Activated CD4-positive, alpha-beta T cell treated with anti-CD3 and anti-CD28 coated beads for 4 hours (primary cell): ENCODE results near the gene CAGE1.

Experiments used
- DNase-seq, 2 donors: peaks; one replicate each; pipeline ENCODE4 v3.0.0-alpha.2; 2020

The CAGE1 gene

DNA sequence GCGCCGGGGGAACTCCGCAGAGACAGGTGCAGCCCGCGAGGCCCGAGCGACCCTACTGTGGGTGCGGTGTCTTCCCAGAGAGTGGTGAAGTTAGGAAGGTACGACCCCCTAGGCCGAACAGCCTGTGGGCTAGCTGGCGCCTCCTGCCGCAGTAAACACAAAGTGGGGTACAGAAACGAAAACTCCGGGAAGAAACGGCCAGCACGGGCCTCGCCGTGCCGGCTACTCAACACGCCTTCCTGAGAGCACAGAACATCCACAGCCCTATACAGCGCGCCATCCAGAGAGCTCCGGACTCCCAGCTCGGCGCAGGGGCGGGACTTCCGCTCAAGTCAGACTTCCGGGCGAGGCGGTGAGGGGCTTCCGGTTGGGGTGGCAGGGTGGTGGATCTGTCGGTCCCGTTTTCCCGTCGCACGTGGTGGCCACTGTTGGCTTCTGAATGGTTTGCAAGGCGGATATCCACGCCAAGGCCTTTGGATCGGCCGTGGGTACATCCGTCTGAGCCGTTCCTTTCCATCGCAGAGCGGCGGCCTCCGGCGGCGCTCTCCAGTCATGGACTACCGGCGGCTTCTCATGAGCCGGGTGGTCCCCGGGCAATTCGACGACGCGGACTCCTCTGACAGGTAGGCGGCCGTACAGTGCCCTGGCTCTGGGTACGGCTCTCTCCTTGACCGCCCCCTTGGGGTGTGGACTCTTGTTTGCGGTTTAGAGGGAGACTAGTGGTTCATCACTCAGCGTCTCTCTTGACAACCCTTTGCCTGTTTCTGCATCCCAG, at the start of gene CAGE1, which contains the start of gene RIOK1:
Gene CAGE1, minus strand, starts transcription at position 292 of the 775 bp plus-strand sequence. CDS start 2,569 bp downstream, outside the sequence.
Gene RIOK1, plus strand, starts transcription at position 358 of the 775 bp plus-strand sequence. Its CDS starts 195 bp downstream, at position 553.
- DNase-seq: peak; percentile 96

DNA sequence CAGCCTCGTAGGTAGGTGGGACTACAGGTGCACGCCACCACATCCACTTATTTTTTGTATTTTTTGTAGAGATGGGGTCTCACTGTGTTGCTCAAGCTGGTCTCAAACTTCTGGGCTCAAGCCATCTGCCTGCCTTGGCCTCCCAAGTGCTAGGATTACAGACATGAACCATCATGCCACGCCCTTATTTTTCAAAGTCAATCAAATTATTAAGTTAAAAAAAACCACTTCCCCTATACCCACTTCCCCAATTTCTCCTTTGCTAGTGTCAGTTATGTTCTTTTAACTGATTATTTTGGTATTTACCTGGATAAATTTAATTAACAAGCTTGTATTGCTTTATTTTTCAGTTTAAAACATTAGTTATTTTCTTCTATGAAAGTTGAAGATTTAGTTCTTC, 49.7 kb upstream of the CAGE1 start:
- DNase-seq: no peak

DNA sequence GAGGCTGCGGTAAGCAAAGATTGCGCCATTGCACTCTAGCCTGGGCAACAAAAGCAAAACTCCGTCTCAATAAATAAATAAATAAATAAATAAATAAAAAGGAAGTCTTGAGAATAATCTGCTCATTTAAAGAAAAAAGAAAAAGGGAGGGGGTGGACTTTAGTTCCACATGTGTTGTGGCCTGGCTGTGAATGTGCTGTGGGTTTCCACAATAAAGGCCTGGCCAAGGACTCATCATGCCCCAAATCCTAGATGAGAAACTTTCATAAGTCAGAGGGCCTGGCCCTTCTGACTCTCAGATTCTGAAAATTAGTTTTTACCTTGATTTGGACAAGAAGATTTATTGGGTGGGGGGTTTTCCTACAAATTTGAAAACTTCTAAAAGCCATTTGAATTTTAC, 48.5 kb upstream of the CAGE1 start:
- DNase-seq: no peak

- DNase-seq: no peak
Observed at GRCh38 chr6:7434672-7435071, 45.1 kb upstream of the CAGE1 start.

GRCh38 chr6:7433121-7433617, 43.6 kb upstream of the CAGE1 start:
- DNase-seq: no peak

- DNase-seq: no peak
Observed at GRCh38 chr6:7432391-7433120, 43.0 kb upstream of the CAGE1 start.

- no peak for DNase-seq
Observed at GRCh38 chr6:7431674-7432390, 42.3 kb upstream of the CAGE1 start.

DNA sequence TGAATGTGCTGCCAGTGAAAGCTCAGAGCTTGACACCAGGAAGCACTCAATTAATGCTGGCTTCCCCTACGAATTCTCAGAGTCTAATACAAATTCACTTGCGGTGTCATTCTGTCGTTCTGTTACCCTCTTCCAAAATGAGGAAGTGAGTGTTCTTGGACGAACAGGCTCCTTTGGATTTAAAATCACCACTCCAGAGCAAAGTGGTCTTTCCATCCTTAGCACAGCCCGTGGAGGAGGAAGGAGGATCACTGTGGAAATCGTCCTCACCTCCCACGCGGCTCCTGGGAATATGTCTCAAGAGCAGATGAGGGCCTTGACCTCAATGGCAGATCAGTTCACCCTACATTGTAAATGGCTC, 41.8 kb upstream of the CAGE1 start:
- DNase-seq: no peak

- no peak for DNase-seq
Observed at GRCh38 chr6:7426447-7427169, 37.1 kb upstream of the CAGE1 start.

DNA sequence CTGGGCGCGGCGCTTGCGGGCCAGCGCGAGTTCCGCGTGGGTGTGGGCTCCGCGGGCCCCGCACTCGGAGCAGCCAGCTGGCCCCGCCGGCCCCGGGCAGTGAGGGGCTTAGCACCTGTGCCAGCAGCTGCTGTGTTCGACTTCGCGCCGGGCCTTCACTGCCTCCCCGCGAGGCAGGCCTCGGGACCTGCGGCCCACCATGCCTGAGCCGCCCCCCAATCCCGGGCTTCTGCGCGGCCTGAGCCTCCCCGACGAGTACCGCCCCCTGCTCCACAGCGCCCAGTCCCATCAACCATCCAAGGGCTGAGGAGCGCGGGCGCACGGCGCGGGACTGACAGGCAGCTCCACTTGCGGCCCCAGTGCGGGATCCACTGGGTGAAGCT, 36.3 kb upstream of the CAGE1 start:
- DNase-seq: no peak

DNA sequence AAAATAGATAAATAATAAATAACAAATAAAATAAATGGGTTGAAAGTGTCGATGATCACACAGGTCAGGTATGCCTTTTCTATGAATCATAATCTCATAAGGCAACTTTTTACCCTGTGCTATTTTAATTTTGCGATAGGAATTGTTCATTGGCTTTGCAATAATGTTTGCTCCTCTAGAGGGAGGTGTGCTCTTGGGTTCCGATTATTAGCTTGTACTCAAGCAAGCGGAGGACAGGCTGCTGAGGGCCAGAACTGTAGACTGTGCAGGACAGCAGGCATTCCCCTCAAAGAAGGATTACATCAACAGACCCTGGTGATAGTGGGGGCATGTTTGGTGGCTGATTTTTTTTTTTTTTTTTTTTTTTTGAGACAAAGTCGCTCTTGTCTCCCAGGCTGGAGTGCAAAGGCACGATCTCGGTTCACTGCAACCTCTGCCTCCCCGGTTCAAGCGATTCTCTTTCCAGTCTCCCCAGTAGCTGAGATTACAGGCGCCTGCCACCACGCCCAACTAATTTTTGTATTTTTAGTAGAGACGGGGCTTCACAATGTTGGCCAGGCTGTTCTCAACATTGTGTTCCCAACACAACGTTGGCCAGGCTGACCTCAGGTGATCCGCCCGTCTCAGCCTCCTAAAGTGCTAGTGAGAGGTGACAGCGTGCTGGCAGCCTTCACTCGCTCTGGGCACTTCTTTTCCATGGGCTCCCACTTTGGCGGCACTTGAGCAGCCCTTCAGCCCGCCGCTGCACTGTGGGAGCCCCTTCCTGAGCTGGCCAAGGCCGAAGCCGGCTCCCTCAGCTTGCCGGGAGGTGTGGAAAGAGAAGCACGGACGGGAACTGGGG, 35.6 kb upstream of the CAGE1 start:
- DNase-seq: no peak

DNA sequence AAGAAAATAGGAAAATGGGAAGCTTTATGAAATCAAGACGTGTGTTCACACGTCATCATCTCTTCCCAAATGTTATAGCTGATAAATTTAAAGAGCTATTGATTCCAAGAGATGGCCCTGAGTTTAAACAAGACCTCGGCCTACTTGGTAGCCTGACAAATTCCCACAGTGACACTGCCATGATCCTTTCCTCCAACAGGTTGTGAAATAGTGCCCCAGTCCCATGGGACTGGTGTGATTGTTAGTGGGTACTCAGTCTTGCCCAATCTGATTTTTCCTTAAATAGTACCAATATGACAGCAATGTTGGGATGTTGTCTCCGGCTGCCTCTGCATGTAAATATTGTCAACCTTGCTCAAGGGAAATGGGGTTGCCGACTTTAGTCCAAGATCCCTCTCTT, 34.5 kb upstream of the CAGE1 start:
- DNase-seq: no peak

- DNase-seq: no peak
Observed at GRCh38 chr6:7421066-7421465, 31.5 kb upstream of the CAGE1 start.

DNA sequence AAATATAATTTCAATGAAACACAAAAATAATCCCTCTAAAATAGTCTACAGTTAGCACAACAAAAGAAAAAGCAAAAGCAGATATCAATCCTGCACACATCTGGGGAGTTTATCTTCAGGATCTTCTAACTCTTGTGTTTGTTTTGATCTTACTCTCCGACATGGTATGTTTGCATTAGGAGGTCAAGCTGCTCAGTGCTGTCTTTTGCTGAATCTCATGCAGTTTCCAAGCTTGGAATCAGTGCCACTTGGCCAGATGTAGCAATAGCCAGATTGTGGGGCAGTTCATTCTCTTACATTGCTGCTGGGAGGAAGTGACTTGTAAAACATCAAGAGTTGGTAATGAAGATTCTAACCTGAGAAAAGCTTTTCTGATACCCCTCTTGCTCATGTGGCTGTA, 29.5 kb upstream of the CAGE1 start:
- no peak for DNase-seq

DNA sequence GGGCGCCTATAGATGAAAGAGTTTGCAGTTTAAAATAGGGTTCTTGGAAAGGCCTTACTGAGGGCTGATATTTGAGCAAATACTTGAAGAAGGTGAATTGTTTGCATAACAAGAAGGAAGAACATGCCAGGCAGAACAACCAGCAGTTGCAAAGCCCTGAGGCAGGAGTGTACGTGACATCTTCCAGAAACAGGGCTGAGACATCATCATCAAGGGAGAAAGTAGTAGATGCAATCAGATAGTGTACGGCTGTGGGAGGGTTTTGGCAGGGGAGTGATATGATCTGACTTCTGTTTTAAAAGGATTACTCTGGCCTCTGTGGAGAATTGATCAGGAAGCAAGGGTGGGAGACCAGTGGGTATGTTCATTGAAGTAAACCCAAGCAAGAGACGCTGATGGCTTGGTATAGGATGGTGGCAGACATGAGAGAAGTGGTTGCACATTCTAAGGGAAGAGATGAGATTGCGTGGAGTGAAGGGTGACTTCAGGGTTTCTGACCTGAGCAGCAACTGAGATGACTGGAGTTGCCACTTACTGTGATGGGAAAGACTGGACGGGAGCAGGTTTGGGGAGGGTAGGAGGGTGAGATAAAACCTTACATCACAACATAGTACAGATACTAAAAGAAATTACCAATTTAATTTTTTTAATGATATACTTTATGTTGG, 28.8 kb upstream of the CAGE1 start:
- DNase-seq: no peak

GRCh38 chr6:7417684-7418083, 28.1 kb upstream of the CAGE1 start:
- DNase-seq: no peak

- no peak for DNase-seq
Observed at GRCh38 chr6:7414811-7415210, 25.3 kb upstream of the CAGE1 start.

- no peak for DNase-seq
Observed at GRCh38 chr6:7413151-7413823, 23.7 kb upstream of the CAGE1 start.

DNA sequence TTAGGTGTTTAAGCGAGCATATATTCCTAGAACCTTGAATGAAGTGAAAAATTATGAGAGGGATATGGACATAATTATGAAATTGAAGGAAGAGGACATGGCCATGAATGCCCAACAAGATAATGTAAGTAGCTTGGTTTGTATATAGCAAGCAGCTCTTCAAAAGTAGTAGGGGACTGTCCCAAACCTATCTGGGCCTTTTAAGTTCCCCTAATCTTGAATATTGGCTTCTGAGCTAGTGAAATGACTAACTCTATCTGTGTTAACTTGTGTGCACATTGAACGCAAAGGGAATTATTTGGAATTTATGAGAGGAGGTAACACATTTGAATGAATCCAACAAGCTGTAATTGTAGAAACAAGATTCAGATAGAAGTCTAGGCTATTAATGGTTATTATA, 21.8 kb upstream of the CAGE1 start:
- no peak for DNase-seq

- DNase-seq: no peak
Observed at GRCh38 chr6:7410851-7411250, 21.3 kb upstream of the CAGE1 start.

- DNase-seq: no peak
Observed at GRCh38 chr6:7409740-7410139, 20.2 kb upstream of the CAGE1 start.
